Measurements from ENCODE around the gene IDI2. TPM values are rescaled to one million over a fixed set of nuclear protein-coding genes. Genes with fewer than 3 reads are reported as not detected.

The IDI2 gene
- total RNA-seq, 1 experiment from 2014 or later: not detected

DNA sequence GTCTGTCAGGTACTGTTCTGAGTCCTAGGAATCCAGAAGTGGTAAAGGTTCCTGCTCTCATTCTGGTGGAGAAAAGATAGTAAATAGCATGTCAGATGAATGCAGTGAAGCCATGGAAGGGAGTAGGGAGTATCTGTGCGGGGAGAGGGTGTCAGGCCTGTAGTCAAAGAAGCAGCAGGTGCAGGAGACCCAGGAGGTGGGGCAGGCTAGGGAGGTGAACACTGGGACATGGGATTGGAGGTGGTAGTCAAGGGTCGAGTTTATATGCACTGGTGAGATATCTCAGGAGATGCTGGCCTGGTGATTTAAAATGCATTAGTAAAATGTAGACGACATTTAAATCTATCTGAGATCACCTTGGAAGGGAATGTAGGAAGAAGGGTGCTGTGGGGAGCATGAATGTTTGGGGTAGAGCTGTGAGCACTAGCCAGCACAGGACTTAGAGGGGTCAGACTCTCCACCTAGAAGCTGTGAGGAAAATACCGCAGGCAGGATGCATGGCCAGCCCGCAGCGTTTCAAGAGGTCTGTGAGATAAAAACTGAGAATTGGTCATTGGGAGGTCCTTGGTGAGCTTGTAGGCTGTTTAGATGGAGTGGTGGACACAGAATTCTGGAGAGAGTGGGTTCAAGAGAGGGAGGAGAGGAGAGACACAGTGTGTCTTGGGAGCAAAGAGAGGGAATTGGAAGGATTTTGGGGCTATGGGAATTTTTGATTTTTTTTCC lies 30.7 kb downstream of the IDI2 start:
- Histone ChIP-seq H3K9ac (ENCODE audit: low read length) (no peak overlapping the region), H3K36me3 (ENCODE audit: control insufficient read depth in 1 of 2, insufficient read depth in 2 of 2, low read length in 2 of 2) (peaks cover 56 to 82% of the 10 kb centered on the region in 2 experiments; a peak in 3 of 4 replicates), H3K79me2 (ENCODE audit: insufficient read depth, low read length) (peaks cover 100% of the 10 kb centered on the region), H2AFZ (ENCODE audit: low read depth, low read length, poor library complexity, severe bottlenecking) (no peak overlapping the region), H3K27me3 (ENCODE audit: insufficient read depth, low read length) (no peaks in the 10 kb centered on the region), H3K9me3 (ENCODE audit: control insufficient read depth in 1 of 2, insufficient read depth in 1 of 2, low read depth in 1 of 2, low read length in 2 of 2) (no peaks in the 10 kb centered on the region), H4K20me1 (ENCODE audit: insufficient read depth) (peaks cover 32% of the 10 kb centered on the region; the same call in 1 of the 2 replicates), H3K4me3 (replicated peaks in 1 of 2; ENCODE audit: low read depth in 1 of 2, low read length in 2 of 2) (no peak overlapping the region), H3K4me1 (ENCODE audit: control insufficient read depth in 1 of 2, insufficient read depth in 2 of 2, low read length in 2 of 2) (peaks cover under 1 to 2% of the 10 kb centered on the region in 2 experiments), H3K9me2 (ENCODE audit: insufficient read depth) (no peaks in the 10 kb centered on the region), H3K4me2 (ENCODE audit: low read length) (no peak overlapping the region), H3K27ac (ENCODE audit: low read depth, low read length) (no peak overlapping the region)
- no peak for ATAC-seq
- ChIA-PET POLR2A (no interaction called here), CTCF (no interaction called here), RAD21 (ENCODE audit: low non-redundant PET in 1 of 2, low total read pairs in 2 of 2, uncharacterized antibody in 2 of 2, unreplicated experiment in 2 of 2) (no interaction called here)
- intact Hi-C loops (cut with micrococcal nuclease): no loop called here
- no TSS peak for BruUV-seq (replicated peaks)
- DNase-seq (ENCODE audit: low read depth, low spot score): no peak
- TF ChIP-seq POLR2A (IDR thresholded peaks at IDR 0.05; ENCODE audit: borderline replicate concordance, extremely low read depth, insufficient read depth, insufficient read length) (no peak), JUND (IDR thresholded peaks at IDR 0.05) (no peak), EZH2 (IDR thresholded peaks at IDR 0.05) (no peak), SIN3A (IDR thresholded peaks at IDR 0.05; ENCODE audit: low read depth) (no peak), CBX3 (IDR thresholded peaks at IDR 0.05; ENCODE audit: low read depth) (no peak), FOSL1 (IDR thresholded peaks at IDR 0.05; ENCODE audit: low read depth) (no peak), ZNF274 (IDR thresholded peaks at IDR 0.05; ENCODE audit: low read depth, low read length) (no peak), ZFX (IDR thresholded peaks at IDR 0.05) (no peak), YY1 (IDR thresholded peaks at IDR 0.05; ENCODE audit: extremely low read depth, insufficient replicate concordance, low read depth, low read length) (no peak), RAD21 (IDR thresholded peaks at IDR 0.05; ENCODE audit: low read depth) (no peak), CEBPB (IDR thresholded peaks at IDR 0.05; ENCODE audit: low read depth) (no peak)
- TF ChIP-seq, protein P1, sequence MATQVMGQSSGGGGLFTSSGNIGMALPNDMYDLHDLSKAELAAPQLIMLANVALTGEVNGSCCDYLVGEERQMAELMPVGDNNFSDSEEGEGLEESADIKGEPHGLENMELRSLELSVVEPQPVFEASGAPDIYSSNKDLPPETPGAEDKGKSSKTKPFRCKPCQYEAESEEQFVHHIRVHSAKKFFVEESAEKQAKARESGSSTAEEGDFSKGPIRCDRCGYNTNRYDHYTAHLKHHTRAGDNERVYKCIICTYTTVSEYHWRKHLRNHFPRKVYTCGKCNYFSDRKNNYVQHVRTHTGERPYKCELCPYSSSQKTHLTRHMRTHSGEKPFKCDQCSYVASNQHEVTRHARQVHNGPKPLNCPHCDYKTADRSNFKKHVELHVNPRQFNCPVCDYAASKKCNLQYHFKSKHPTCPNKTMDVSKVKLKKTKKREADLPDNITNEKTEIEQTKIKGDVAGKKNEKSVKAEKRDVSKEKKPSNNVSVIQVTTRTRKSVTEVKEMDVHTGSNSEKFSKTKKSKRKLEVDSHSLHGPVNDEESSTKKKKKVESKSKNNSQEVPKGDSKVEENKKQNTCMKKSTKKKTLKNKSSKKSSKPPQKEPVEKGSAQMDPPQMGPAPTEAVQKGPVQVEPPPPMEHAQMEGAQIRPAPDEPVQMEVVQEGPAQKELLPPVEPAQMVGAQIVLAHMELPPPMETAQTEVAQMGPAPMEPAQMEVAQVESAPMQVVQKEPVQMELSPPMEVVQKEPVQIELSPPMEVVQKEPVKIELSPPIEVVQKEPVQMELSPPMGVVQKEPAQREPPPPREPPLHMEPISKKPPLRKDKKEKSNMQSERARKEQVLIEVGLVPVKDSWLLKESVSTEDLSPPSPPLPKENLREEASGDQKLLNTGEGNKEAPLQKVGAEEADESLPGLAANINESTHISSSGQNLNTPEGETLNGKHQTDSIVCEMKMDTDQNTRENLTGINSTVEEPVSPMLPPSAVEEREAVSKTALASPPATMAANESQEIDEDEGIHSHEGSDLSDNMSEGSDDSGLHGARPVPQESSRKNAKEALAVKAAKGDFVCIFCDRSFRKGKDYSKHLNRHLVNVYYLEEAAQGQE (IDR thresholded peaks at IDR 0.05; ENCODE audit: low read depth): no peak
- TF ChIP-seq, protein P2, sequence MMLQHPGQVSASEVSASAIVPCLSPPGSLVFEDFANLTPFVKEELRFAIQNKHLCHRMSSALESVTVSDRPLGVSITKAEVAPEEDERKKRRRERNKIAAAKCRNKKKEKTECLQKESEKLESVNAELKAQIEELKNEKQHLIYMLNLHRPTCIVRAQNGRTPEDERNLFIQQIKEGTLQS (IDR thresholded peaks at IDR 0.05): no peak
- TF ChIP-seq, protein P3, sequence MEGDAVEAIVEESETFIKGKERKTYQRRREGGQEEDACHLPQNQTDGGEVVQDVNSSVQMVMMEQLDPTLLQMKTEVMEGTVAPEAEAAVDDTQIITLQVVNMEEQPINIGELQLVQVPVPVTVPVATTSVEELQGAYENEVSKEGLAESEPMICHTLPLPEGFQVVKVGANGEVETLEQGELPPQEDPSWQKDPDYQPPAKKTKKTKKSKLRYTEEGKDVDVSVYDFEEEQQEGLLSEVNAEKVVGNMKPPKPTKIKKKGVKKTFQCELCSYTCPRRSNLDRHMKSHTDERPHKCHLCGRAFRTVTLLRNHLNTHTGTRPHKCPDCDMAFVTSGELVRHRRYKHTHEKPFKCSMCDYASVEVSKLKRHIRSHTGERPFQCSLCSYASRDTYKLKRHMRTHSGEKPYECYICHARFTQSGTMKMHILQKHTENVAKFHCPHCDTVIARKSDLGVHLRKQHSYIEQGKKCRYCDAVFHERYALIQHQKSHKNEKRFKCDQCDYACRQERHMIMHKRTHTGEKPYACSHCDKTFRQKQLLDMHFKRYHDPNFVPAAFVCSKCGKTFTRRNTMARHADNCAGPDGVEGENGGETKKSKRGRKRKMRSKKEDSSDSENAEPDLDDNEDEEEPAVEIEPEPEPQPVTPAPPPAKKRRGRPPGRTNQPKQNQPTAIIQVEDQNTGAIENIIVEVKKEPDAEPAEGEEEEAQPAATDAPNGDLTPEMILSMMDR (IDR thresholded peaks at IDR 0.05 in 2 of 3, conservative IDR thresholded peaks at IDR 0.05 in 1 of 3; ENCODE audit: borderline replicate concordance in 1 of 3, insufficient read depth in 1 of 3, low read depth in 2 of 3, low read length in 2 of 3): no peak
- TF ChIP-seq, protein P4, sequence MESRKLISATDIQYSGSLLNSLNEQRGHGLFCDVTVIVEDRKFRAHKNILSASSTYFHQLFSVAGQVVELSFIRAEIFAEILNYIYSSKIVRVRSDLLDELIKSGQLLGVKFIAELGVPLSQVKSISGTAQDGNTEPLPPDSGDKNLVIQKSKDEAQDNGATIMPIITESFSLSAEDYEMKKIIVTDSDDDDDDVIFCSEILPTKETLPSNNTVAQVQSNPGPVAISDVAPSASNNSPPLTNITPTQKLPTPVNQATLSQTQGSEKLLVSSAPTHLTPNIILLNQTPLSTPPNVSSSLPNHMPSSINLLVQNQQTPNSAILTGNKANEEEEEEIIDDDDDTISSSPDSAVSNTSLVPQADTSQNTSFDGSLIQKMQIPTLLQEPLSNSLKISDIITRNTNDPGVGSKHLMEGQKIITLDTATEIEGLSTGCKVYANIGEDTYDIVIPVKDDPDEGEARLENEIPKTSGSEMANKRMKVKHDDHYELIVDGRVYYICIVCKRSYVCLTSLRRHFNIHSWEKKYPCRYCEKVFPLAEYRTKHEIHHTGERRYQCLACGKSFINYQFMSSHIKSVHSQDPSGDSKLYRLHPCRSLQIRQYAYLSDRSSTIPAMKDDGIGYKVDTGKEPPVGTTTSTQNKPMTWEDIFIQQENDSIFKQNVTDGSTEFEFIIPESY (IDR thresholded peaks at IDR 0.05; ENCODE audit: extremely low read depth, insufficient replicate concordance, low read length): no peak
